Activated CD4-positive, alpha-beta memory T cell treated with anti-CD3 and anti-CD28 coated beads for 36 hours (primary cell): ENCODE measurements around the gene GRK5. TPM values are rescaled to one million over a fixed set of nuclear protein-coding genes. Genes with fewer than 3 reads are reported as not detected.
A peak's percentile ranks its signal among the peaks of the same experiment; 100 is the strongest.

Experiments
- CTCF ChIA-PET: fragments of 350-600 bp; sonication (Branson Sonifier 250); formaldehyde crosslinking; loops from one replicate; lab custom pipeline; 2021; ENCODE audit warnings: antibody characterized with exemption, inconsistent platforms; lab: Charles Lee
- POLR2A ChIA-PET: fragments of 350-600 bp; sonication (Branson Sonifier 250); formaldehyde crosslinking; loops from one replicate; lab custom pipeline; 2021; ENCODE audit warnings: antibody characterized with exemption; lab: Charles Lee
- DNase-seq: peaks from one replicate; pipeline ENCODE4 v3.0.0-alpha.2; 2020
- H3K27ac Mint-ChIP-seq: one replicate; pipeline ENCODE4 v1.8.0; 2021; ENCODE audit warnings: mixed read lengths
- H3K27me3 Mint-ChIP-seq: one replicate; pipeline ENCODE4 v1.8.0; 2021; ENCODE audit warnings: mixed read lengths
- H3K36me3 Mint-ChIP-seq: one replicate; pipeline ENCODE4 v1.8.0; 2021; ENCODE audit warnings: mixed read lengths
- H3K4me1 Mint-ChIP-seq: one replicate; pipeline ENCODE4 v1.8.0; 2021; ENCODE audit warnings: low read depth, mixed read lengths
- H3K4me3 Mint-ChIP-seq: one replicate; pipeline ENCODE4 v1.8.0; 2021; ENCODE audit warnings: mild to moderate bottlenecking, mixed read lengths
- H3K9me3 Mint-ChIP-seq: one replicate; pipeline ENCODE4 v1.8.0; 2021; ENCODE audit warnings: mixed read lengths
- intact Hi-C: fragments of 100-400 bp; cut with micrococcal nuclease; formaldehyde crosslinking; loops from one replicate; pipeline ENCODE4 v1.15.1; 2023
- total RNA-seq, 2 experiments: library from RNA; stranded (reverse); gene quantifications; one replicate each; pipeline ENCODE4 v1.2.3, GENCODE V29; 2021

Gene GRK5
- total RNA-seq, 2 experiments from 2014 or later = 22.7 to 23.0 TPM

GRCh38 chr10:119290301-119291048 is 83.1 kb downstream of the GRK5 start:
- H3K9me3 Mint-ChIP-seq = no peaks in the 10 kb centered on the region
- H3K4me3 Mint-ChIP-seq = no peak overlapping the region
- H3K4me1 Mint-ChIP-seq = peaks cover 54% of the 10 kb centered on the region
- no peaks in the 10 kb centered on the region for H3K27me3 Mint-ChIP-seq
- DNase-seq = no peak
- H3K27ac Mint-ChIP-seq = no peak overlapping the region
- ChIA-PET POLR2A (interaction anchor here (0.6 to 1.3 kb wide), 2 partner anchors 83 to 567 kb away, joined by 3 to 4 read pairs; no protein-coding TSS in a partner anchor), CTCF (interaction anchor here (0.6 to 1.6 kb wide), 5 partner anchors 15 to 83 kb away, joined by 3 to 6 read pairs (median 4); partner anchors contain the start of gene GRK5)
- H3K36me3 Mint-ChIP-seq = peaks cover under 1% of the 10 kb centered on the region
- intact Hi-C loops = no loop called here

DNA sequence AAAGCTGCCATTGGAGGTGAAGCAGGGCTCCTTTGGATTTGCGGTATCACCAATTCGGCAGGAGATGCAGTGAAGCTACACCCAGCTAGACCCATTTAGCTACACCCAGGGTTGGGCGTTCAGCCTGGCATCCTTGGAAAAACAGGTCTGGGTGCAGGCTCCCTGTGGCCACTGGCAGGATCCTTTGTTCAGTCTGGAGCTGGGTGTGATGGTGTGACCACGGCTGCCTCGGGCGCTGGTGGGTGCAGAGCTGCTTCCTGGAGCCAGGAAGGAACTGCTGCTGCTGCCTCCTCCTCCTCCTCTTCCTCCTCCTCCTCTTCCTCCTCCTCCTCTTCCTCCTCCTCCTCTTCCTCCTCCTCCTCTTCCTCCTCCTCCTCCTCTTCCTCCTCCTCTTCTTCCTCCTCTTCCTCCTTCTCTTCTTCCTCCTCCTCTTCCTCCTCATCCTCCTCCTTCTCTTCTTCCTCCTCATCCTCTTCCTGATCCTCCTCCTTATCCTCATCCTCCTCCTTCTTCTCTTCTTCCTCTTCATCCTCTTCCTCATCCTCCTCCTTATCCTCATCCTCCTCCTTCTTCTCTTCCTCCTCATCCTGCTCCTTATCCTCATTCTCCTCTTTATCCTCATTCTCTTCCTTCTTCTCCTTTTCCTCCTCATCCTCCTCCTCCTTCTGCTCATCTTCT is 84.0 kb downstream of the GRK5 start:
- no peak overlapping the region for H3K27ac Mint-ChIP-seq
- peaks cover 46% of the 10 kb centered on the region for H3K4me1 Mint-ChIP-seq
- POLR2A ChIA-PET = interaction anchor here (1.3 kb wide), 1 partner anchor 84 kb away, joined by 3 read pairs; no protein-coding TSS in a partner anchor
- CTCF ChIA-PET = interaction anchor here (0.8 kb wide), 1 partner anchor 10 kb away, joined by 3 read pairs; no protein-coding TSS in a partner anchor
- no peak for DNase-seq
- intact Hi-C loops = no loop called here
- H3K4me3 Mint-ChIP-seq = no peak overlapping the region
- no peaks in the 10 kb centered on the region for H3K9me3 Mint-ChIP-seq
- peaks cover 5% of the 10 kb centered on the region for H3K36me3 Mint-ChIP-seq
- no peaks in the 10 kb centered on the region for H3K27me3 Mint-ChIP-seq

DNA sequence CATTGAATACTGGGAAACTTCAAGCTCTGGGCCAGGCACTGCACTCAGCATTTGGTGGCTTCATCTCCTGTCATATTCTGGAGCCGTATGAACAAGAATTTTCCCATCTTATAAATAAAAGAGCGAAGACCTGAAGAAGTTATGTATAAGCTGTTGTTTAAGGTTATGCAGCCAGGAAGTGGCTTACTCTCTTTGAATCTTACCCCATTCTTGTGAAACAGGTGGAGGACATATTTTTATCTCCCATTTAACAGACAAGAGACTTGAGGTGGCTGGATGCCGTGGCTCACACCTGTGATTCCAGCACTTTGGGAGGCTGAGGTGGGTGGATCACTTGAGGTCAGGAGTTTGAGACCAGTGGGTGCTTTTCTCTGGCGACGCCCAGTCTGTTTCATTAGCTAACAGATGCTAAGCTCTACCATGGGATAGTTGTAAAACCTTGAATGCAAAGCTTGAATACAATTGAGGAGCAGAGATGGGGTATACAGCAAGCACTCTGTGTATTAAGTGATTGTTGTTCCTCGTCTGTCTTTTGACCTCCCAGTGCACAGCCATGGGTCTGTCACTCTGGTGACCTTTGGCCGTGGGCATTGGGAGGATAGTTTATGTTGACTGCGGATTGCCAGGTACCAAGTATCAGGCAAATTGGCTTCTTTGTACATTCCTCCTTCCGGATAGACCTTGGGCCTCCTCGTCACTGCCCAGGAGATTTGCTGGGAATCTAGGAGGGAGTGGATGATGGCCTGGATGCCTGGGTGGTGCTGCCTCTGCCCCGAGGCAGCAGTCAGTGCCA is 85.8 kb downstream of the GRK5 start:
- Mint-ChIP-seq H3K4me1 (peaks cover 37% of the 10 kb centered on the region), H3K36me3 (peaks cover 5% of the 10 kb centered on the region), H3K27me3 (no peaks in the 10 kb centered on the region), H3K27ac (no peak overlapping the region), H3K4me3 (no peak overlapping the region), H3K9me3 (peaks cover 10% of the 10 kb centered on the region)
- intact Hi-C loops = no loop called here
- ChIA-PET POLR2A (interaction anchor here (1.3 kb wide), 1 partner anchor 12 kb away, joined by 4 read pairs; no protein-coding TSS in a partner anchor), CTCF (no interaction called here)
- no peak for DNase-seq

DNA sequence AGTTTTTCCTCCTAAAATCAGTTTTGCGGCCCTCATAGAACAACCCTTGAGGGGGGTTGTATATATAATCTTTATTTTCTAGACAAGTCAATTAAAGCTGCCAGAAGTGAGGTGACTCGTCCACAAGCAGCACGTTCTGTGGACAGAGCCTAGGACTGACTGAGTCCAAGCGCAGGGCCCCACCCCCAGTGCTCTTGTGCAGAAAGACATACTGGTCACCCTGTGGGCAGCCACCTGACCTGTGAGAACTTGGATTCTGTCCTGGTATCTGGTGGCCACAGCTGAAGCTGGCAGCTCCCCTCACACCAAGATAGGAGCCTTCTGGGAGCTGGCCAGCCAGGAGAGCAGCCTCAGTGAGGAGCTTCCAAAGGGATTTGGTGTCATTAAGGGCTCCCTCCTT is 89.3 kb downstream of the GRK5 start:
- H3K4me3 Mint-ChIP-seq = no peak overlapping the region
- CTCF ChIA-PET = no interaction called here
- H3K27ac Mint-ChIP-seq = no peak overlapping the region
- POLR2A ChIA-PET = no interaction called here
- peaks cover 10% of the 10 kb centered on the region for H3K9me3 Mint-ChIP-seq
- intact Hi-C loops = no loop called here
- DNase-seq = no peak
- H3K27me3 Mint-ChIP-seq = no peaks in the 10 kb centered on the region
- H3K4me1 Mint-ChIP-seq = peaks cover 41% of the 10 kb centered on the region
- peaks cover 5% of the 10 kb centered on the region for H3K36me3 Mint-ChIP-seq

GRCh38 chr10:119297207-119297968 is 90.0 kb downstream of the GRK5 start:
- Mint-ChIP-seq H3K27me3 (no peaks in the 10 kb centered on the region), H3K4me3 (no peak overlapping the region), H3K27ac (no peak overlapping the region), H3K36me3 (peaks cover 5% of the 10 kb centered on the region), H3K4me1 (peaks cover 44% of the 10 kb centered on the region), H3K9me3 (peaks cover 10% of the 10 kb centered on the region)
- CTCF ChIA-PET = no interaction called here
- DNase-seq = no peak
- POLR2A ChIA-PET = no interaction called here
- intact Hi-C loops = no loop called here

- no peaks in the 10 kb centered on the region for H3K27me3 Mint-ChIP-seq
- H3K36me3 Mint-ChIP-seq = peaks cover 5% of the 10 kb centered on the region
- intact Hi-C loops = no loop called here
- no peak for DNase-seq
- no peak overlapping the region for H3K4me3 Mint-ChIP-seq
- H3K9me3 Mint-ChIP-seq = peaks cover 10% of the 10 kb centered on the region
- POLR2A ChIA-PET = no interaction called here
- CTCF ChIA-PET = interaction anchor here (1.6 kb wide), 1 partner anchor 146 kb away, joined by 4 read pairs; no protein-coding TSS in a partner anchor
- no peak overlapping the region for H3K27ac Mint-ChIP-seq
- peaks cover 49% of the 10 kb centered on the region for H3K4me1 Mint-ChIP-seq
Observed at GRCh38 chr10:119298810-119299209, 91.4 kb downstream of the GRK5 start.

DNA sequence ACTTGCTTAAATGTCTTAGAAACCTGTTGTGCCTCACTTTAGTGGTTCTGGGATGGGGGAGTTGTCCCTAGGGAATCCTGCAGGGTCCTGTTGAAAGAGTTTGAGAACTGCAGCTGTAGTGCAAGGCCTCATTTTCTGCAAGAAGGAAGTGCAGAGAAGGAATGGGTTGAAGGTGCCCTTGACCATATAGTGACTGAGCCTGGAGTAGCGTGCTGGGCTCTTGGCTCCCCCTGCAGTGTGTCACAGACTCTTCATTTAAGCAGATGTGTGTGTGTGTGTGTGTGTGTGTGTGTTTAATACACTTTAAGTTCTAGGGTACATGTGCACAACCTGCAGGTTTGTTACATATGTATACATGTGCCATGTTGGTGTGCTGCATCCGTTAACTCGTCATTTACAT is 92.2 kb downstream of the GRK5 start:
- H3K27ac Mint-ChIP-seq = no peak overlapping the region
- no peak for DNase-seq
- H3K4me3 Mint-ChIP-seq = no peak overlapping the region
- H3K9me3 Mint-ChIP-seq = peaks cover 10% of the 10 kb centered on the region
- H3K36me3 Mint-ChIP-seq = peaks cover 5% of the 10 kb centered on the region
- intact Hi-C loops = no loop called here
- H3K27me3 Mint-ChIP-seq = no peaks in the 10 kb centered on the region
- CTCF ChIA-PET = interaction anchor here (0.6 to 1.6 kb wide), 3 partner anchors 48 to 146 kb away, joined by 3 to 4 read pairs (median 3); no protein-coding TSS in a partner anchor
- POLR2A ChIA-PET = no interaction called here
- peaks cover 55% of the 10 kb centered on the region for H3K4me1 Mint-ChIP-seq

DNA sequence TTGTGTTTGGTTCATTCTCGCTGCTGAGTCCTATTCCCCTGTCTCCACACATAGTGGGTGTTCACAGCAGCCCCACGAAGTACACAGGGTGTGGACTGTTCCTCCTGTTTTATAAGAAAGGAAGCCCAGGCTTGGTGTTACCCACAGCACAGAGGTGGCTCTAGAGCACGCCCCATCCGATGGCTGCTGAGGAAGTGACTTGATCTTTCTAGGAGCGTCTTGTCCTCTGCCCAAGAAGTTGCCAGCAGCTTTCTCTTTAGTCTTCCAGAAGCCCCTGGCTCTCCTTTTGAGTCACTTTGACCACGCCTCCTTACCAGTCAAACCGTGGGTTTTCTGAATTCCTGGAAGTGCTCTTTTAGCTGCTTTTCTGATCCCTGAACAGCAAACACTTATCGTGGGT is 94.0 kb downstream of the GRK5 start:
- H3K4me1 Mint-ChIP-seq = peaks cover 74% of the 10 kb centered on the region
- H3K9me3 Mint-ChIP-seq = peaks cover 10% of the 10 kb centered on the region
- intact Hi-C loops = loop anchor here (1.0 kb wide), 3 partner anchors 14 to 32 kb away; no protein-coding TSS in a partner anchor
- ChIA-PET POLR2A (interaction anchor here (0.8 to 1.8 kb wide), 5 partner anchors 13 to 95 kb away, joined by 3 to 9 read pairs (median 3); partner anchors contain the start of gene GRK5), CTCF (interaction anchor here (0.6 to 1.7 kb wide), 5 partner anchors 10 to 188 kb away, joined by 3 to 8 read pairs (median 4); partner anchors contain the start of gene GRK5)
- peak; percentile 86 for DNase-seq
- H3K4me3 Mint-ChIP-seq = peak overlapping the region; percentile 54
- H3K36me3 Mint-ChIP-seq = no peaks in the 10 kb centered on the region
- peak overlapping the region; percentile 97 for H3K27ac Mint-ChIP-seq
- no peaks in the 10 kb centered on the region for H3K27me3 Mint-ChIP-seq

- intact Hi-C loops = no loop called here
- H3K4me1 Mint-ChIP-seq = peaks cover 81% of the 10 kb centered on the region
- no peak for DNase-seq
Observed at GRCh38 chr10:119302172-119302571, 94.8 kb downstream of the GRK5 start.

DNA sequence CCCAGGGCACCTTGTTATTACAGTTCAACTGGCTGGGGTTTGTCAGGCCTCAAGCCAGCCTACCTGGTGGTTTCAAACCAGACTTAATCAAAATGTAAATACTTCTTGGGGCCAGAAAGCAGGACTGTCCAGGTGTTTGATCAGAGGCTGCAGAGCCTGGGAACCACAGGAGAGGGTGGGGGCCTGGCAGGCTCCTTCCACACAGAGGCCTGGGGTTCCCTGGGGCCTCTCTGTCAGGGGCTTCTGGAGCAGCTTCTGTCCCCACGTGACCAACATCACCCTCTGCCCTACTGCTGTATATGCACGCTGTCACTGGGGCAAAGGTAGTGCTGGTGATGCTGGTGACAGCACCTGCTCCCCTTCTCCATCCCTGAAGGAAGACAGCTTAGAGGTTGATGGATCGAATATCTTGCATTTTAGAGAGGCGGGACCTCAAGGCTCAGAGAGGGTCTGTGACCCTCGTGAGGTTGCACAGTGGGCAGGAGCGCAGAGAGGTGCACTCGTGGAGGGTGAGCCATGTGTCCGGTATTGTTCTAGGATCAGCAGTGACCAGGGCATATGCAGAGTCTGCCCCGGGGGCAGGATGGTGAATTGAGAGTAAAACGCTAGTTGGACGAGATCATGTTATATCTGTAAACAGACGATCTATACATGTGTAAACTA is 95.4 kb downstream of the GRK5 start:
- no peak for DNase-seq
- ChIA-PET POLR2A (interaction anchor here (0.6 to 1.8 kb wide), 3 partner anchors 20 to 96 kb away, joined by 3 to 6 read pairs (median 5); partner anchors contain the start of gene GRK5), CTCF (interaction anchor here (0.8 to 1.7 kb wide), 4 partner anchors 34 to 187 kb away, joined by 3 to 4 read pairs (median 4); no protein-coding TSS in a partner anchor)
- Mint-ChIP-seq H3K27ac (peak overlapping the region; percentile 97), H3K4me3 (no peak overlapping the region), H3K27me3 (no peaks in the 10 kb centered on the region), H3K9me3 (peaks cover 2% of the 10 kb centered on the region), H3K36me3 (no peaks in the 10 kb centered on the region), H3K4me1 (peaks cover 87% of the 10 kb centered on the region)
- intact Hi-C loops = no loop called here

More at GRCh38 chr10:119302172-119302571, 94.8 kb downstream of the GRK5 start:
- peak overlapping the region; percentile 97 for H3K27ac Mint-ChIP-seq
- peaks cover 8% of the 10 kb centered on the region for H3K9me3 Mint-ChIP-seq
- ChIA-PET CTCF (interaction anchor here (0.6 to 1.7 kb wide), 6 partner anchors 11 to 188 kb away, joined by 3 to 8 read pairs (median 4); partner anchors contain the start of gene GRK5), POLR2A (interaction anchor here (0.6 to 1.8 kb wide), 6 partner anchors 12 to 96 kb away, joined by 3 to 9 read pairs (median 4); partner anchors contain the start of gene GRK5)
- peak overlapping the region; percentile 54 for H3K4me3 Mint-ChIP-seq
- H3K36me3 Mint-ChIP-seq = no peaks in the 10 kb centered on the region
- no peaks in the 10 kb centered on the region for H3K27me3 Mint-ChIP-seq
